Pancreas (tissue), 10 donors: ENCODE data around the gene BBOF1. TPM values are rescaled to one million over a fixed set of nuclear protein-coding genes. Genes with fewer than 3 reads are reported as not detected.
A peak's percentile ranks its signal among the peaks of the same experiment; 100 is the strongest.

Source experiments
- ATAC-seq, 4 donors: fragments of 200-7000 bp; cut with Tn5 transposase; one replicate each; pipeline versions ENCODE4 v1.8.0 to v1.9.1; 2020; ENCODE audit warnings: mild to moderate bottlenecking in 4 of 4, moderate library complexity in 4 of 4
- DNase-seq, 6 donors: peaks; one replicate each; pipeline ENCODE4 v3.0.0-alpha.2; 2020
- FAIRE-seq: peaks from 2 replicates; lab custom pipeline; 2012; peaks lifted over from hg19 to GRCh38; lab: Jason Lieb, UNC
- H3K27ac ChIP-seq, 4 donors: fragments of 200-600 bp; sonication (generic); 1 replicate in 3 of 4; 2 replicates in 1 of 4; pipeline versions ENCODE4 v1.5.0 to v1.8.0; 2020
- H3K27me3 ChIP-seq, 4 donors: fragments of 200-600 bp; one replicate each; pipeline ENCODE4 v1.8.0; 2021
- H3K36me3 ChIP-seq, 3 donors: fragments of 200-600 bp; sonication (generic) in 1 of 3; one replicate each; pipeline versions ENCODE4 v1.5.0 to v1.8.0; 2020 to 2021
- H3K4me1 ChIP-seq, 3 donors: fragments of 200-600 bp; one replicate each; pipeline ENCODE4 v1.8.0; 2021
- H3K4me3 ChIP-seq, 4 donors: fragments of 200-600 bp; sonication (generic) in 2 of 4; one replicate each; pipeline versions ENCODE4 v1.5.0 to v1.8.0; 2020 to 2021
- H3K9me3 ChIP-seq, 4 donors: fragments of 200-600 bp; one replicate each; pipeline ENCODE4 v1.8.0; 2021
- WGBS, 2 donors: extraction: QIAGEN DNeasy Blood & Tissue Kit; methylation state at CpG; one replicate each; pipeline ENCODE4 v1.1.7; 2013; 5-methylcytosine and 5-hydroxymethylcytosine counted together
- intact Hi-C, 3 donors: fragments of 100-400 bp; cut with DNase I; formaldehyde crosslinking; loops; one replicate each; pipeline versions ENCODE4 v1.11.1 to v1.14.2; 2022
- polyA plus RNA-seq, 2 donors: library from polyadenylated mRNA; stranded (reverse); fragments of 200-250 nt; gene quantifications; one replicate each; pipeline ENCODE4 v1.2.3, GENCODE V29; 2013
- total RNA-seq, 6 donors: library from RNA; stranded (reverse); fragmentation: NEBNext Ultra II Directional in 4 of 6; extraction: Animal tissue kit (Norgen Biotek cat#: 25700) in 4 of 6; gene quantifications; one replicate each; pipeline versions ENCODE4 v1.2.1 to v1.2.4, GENCODE V29; 2021 to 2023
- TF ChIP-seq, protein P1 (sequence below), 4 donors: fragments of 200-600 bp; sonication (generic) in 3 of 4; IDR thresholded peaks; one replicate each; pipeline versions ENCODE4 v1.5.0 to v1.8.0; 2021; ENCODE audit warnings: antibody characterized with exemption in 4 of 4
- donor health status: healthy with polysubstance abuse.
- donor health status: DM: no; HTN: no; CAD: no; lungs with moderate emphysema.
- donor health status: DM: no; HTN: no; CAD: no.
- donor health status: control.
- donor health status: control.
- donor health status: Bipolar disorder and iron deficiency.
- donor health status: DM: yes; HTN: yes; CAD: no.
- donor health status: DM: no; HTN: no; CAD: no.
- donor health status: DM: no; HTN: no; CAD: no.
- donor health status: DM: yes; HTN: yes; CAD: no.

Gene BBOF1
- total and polyA plus RNA-seq, 8 donors: 1.0 to 4.6 (median 2.0) TPM

DNA sequence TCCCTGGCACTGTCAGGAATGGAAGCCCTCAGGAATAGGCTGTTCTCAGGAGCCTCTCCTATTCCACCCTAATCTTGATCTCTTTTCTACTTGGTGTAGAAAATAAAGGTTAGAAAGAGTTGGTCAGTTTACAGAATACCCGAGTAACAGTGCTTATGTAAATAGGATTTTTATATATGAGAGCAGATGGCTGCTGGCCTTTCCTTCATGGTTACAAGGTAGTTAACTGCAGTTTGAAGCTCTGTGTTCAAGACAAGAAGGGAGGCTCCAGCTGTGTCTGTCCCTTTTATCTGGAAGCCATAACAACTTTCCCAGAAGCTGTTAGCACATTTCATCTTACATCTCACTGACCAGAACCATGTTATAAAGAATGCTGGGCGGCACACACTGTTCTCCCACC lies 23.1 kb downstream of the BBOF1 start:
- no peak overlapping the region for H3K27ac ChIP-seq

DNA sequence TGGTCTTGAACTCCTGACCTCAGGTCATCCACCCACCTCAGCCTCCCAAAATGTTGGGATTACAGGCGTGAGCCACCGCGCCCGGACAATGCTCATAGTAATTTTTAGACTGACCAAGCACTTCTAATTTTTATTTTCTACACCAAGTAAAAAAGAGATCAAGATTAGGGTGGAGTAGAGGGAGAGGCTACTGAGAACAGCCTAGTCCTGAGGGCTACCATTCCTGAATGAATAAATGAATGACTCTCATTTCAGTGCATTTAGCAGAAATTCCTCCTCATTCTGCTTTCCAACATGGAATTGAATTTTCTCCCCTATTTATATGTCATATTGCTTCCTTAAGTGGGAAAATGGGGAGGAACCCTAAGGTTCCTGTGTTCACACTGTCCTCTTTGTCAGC lies 26.4 kb downstream of the BBOF1 start:
- H3K27ac ChIP-seq: no peak overlapping the region
- intact Hi-C loops: no loop called here
- H3K4me3 ChIP-seq: no peak overlapping the region
- TF ChIP-seq, protein P1, sequence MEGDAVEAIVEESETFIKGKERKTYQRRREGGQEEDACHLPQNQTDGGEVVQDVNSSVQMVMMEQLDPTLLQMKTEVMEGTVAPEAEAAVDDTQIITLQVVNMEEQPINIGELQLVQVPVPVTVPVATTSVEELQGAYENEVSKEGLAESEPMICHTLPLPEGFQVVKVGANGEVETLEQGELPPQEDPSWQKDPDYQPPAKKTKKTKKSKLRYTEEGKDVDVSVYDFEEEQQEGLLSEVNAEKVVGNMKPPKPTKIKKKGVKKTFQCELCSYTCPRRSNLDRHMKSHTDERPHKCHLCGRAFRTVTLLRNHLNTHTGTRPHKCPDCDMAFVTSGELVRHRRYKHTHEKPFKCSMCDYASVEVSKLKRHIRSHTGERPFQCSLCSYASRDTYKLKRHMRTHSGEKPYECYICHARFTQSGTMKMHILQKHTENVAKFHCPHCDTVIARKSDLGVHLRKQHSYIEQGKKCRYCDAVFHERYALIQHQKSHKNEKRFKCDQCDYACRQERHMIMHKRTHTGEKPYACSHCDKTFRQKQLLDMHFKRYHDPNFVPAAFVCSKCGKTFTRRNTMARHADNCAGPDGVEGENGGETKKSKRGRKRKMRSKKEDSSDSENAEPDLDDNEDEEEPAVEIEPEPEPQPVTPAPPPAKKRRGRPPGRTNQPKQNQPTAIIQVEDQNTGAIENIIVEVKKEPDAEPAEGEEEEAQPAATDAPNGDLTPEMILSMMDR (IDR thresholded peaks at IDR 0.05): no peak
- H3K4me1 ChIP-seq: no peaks in the 10 kb centered on the region
- H3K27me3 ChIP-seq: no peaks in the 10 kb centered on the region
- FAIRE-seq: no peak
- WGBS, 2 donors: 96 to 97% methylated on average over 4 of the region's 4 CpGs
- no peaks in the 10 kb centered on the region for H3K9me3 ChIP-seq
- ATAC-seq: no peak
- DNase-seq: no peak
- no peaks in the 10 kb centered on the region for H3K36me3 ChIP-seq

More for the DNA sequence above, 23.1 kb downstream of the BBOF1 start:
- DNase-seq: no peak
- H3K4me3 ChIP-seq: no peak overlapping the region
- no peaks in the 10 kb centered on the region for H3K9me3 ChIP-seq
- H3K4me1 ChIP-seq: no peaks in the 10 kb centered on the region
- ATAC-seq: no peak
- TF ChIP-seq, protein P1 (IDR thresholded peaks at IDR 0.05): no peak
- FAIRE-seq: no peak
- H3K36me3 ChIP-seq: no peaks in the 10 kb centered on the region
- no peaks in the 10 kb centered on the region for H3K27me3 ChIP-seq
- 54 to 78% methylated on average over 2 of the region's 2 CpGs for WGBS, 2 donors
- intact Hi-C loops: no loop called here

DNA sequence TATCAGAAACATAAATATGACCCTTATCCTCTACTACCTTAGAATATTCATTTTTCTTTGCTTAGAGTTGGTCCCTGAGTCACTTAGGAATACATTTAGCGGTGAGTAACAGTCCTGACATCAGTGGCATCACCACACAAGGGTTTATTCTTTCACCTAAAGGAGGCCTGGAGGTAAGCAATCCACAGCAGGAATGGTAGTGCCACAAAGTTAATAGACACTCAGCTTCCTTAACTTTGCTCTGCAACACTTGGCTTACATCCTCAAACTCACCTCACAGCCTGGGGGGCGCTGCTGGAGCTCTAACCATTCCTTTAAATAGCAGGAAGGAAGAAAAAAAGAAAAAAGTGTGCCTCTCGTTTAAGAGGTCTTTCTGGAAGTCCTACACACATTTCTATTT lies 29.1 kb downstream of the BBOF1 start:
- no peak for DNase-seq
- no peak overlapping the region for H3K27ac ChIP-seq
- TF ChIP-seq, protein P1 (IDR thresholded peaks at IDR 0.05): no peak
- H3K4me1 ChIP-seq: no peaks in the 10 kb centered on the region
- WGBS, 2 donors: 70 to 77% methylated on average over 3 of the region's 3 CpGs
- no peak for FAIRE-seq
- no peaks in the 10 kb centered on the region for H3K27me3 ChIP-seq
- H3K9me3 ChIP-seq: no peaks in the 10 kb centered on the region
- H3K36me3 ChIP-seq: no peaks in the 10 kb centered on the region
- intact Hi-C loops: no loop called here
- ATAC-seq: no peak
- no peak overlapping the region for H3K4me3 ChIP-seq

DNA sequence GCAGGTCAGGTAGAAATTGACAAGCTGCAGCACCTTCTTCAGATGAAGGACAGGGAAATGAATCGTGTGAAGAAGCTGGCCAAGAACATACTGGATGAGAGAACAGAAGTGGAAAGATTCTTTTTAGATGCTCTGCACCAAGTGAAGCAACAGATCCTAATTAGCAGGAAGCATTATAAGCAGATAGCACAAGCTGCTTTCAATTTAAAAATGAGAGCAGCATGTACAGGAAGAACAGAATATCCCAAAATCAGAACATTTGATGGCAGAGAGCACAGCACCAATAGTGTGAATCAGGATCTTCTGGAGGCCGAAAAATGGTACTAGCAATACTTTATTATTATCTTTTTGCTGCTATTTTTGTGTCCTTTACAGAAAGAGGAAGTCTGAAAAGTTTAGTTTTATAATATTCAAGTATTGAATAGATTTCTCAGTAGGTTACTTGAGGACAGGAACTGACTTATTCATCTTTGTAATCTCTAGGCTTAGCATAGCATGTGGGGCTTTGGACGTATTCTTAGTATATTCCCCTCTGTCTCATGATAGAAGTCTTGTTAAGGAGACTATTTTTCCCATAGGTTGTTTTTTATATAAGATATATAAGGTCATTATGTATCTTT lies 30.8 kb downstream of the BBOF1 start:
- H3K4me1 ChIP-seq: no peaks in the 10 kb centered on the region
- FAIRE-seq: no peak
- H3K27ac ChIP-seq: no peak overlapping the region
- intact Hi-C loops: no loop called here
- H3K9me3 ChIP-seq: no peaks in the 10 kb centered on the region
- DNase-seq: no peak
- 78 to 82% methylated on average over 3 of the region's 3 CpGs for WGBS, 2 donors
- H3K27me3 ChIP-seq: no peaks in the 10 kb centered on the region
- no peak overlapping the region for H3K4me3 ChIP-seq
- H3K36me3 ChIP-seq: no peaks in the 10 kb centered on the region
- ATAC-seq: no peak
- TF ChIP-seq, protein P1 (IDR thresholded peaks at IDR 0.05): no peak

DNA sequence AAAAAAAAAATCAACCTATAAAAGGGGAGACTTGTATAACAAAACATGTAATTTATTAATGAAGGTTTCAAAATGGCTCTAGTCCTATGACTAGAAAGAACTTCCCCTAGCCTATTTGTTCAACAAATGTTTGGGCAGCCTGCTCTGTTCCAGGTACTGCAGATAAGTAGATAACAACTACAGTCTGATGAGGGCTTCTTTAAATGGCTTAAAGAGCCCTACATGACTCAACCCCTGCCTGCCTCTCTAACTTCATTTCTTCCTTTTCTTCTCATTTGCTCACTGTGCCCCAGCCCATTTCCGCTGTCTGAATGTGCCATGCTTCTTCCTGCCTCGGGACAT lies 43.6 kb downstream of the BBOF1 start:
- ATAC-seq (peak in 2 of 4 donors; percentile 30 to 44), DNase-seq (no peak), FAIRE-seq (no peak)
- Histone ChIP-seq H3K27me3 (no peaks in the 10 kb centered on the region), H3K4me3 (no peak overlapping the region), H3K27ac (no peak overlapping the region), H3K36me3 (peaks cover 0 to 30% (median 0%) of the 10 kb centered on the region in 3 donors), H3K9me3 (no peaks in the 10 kb centered on the region), H3K4me1 (peaks cover 0 to 7% (median 3%) of the 10 kb centered on the region in 3 donors)
- TF ChIP-seq, protein P1 (IDR thresholded peaks at IDR 0.05): no peak
- intact Hi-C loops: no loop called here
- WGBS, 2 donors: 70 to 77% methylated on average over 2 of the region's 2 CpGs
